IPS-15b (cell line): ENCODE data around the gene PLEKHA4.
"Not testable (repeated sequence)": the region's sequence is repeated elsewhere in the genome, so short reads cannot be mapped to it uniquely, and the experiment has no call there.

Source experiments
- H3K27me3 ChIP-seq: one replicate; pipeline ENCODE4 v1.6.1; 2013; ENCODE audit warnings: low read length; ENCODE audit not compliant: control insufficient read depth, insufficient read depth
- H3K36me3 ChIP-seq: one replicate; pipeline ENCODE4 v1.6.1; 2013; ENCODE audit warnings: low read length; ENCODE audit not compliant: control insufficient read depth, insufficient read depth
- H3K4me1 ChIP-seq: one replicate; pipeline ENCODE4 v1.6.1; 2013; ENCODE audit warnings: mild to moderate bottlenecking, low read length; ENCODE audit not compliant: control insufficient read depth, insufficient read depth
- H3K4me3 ChIP-seq: one replicate; pipeline ENCODE4 v1.5.1; 2013; ENCODE audit warnings: low read depth, low read length
- H3K9ac ChIP-seq: one replicate; pipeline ENCODE4 v1.6.1; 2013; ENCODE audit warnings: low read depth, mild to moderate bottlenecking, low read length
- H3K9me3 ChIP-seq: one replicate; pipeline ENCODE4 v1.6.1; 2013; ENCODE audit warnings: mild to moderate bottlenecking, low read length; ENCODE audit not compliant: control insufficient read depth, insufficient read depth

Gene PLEKHA4

DNA sequence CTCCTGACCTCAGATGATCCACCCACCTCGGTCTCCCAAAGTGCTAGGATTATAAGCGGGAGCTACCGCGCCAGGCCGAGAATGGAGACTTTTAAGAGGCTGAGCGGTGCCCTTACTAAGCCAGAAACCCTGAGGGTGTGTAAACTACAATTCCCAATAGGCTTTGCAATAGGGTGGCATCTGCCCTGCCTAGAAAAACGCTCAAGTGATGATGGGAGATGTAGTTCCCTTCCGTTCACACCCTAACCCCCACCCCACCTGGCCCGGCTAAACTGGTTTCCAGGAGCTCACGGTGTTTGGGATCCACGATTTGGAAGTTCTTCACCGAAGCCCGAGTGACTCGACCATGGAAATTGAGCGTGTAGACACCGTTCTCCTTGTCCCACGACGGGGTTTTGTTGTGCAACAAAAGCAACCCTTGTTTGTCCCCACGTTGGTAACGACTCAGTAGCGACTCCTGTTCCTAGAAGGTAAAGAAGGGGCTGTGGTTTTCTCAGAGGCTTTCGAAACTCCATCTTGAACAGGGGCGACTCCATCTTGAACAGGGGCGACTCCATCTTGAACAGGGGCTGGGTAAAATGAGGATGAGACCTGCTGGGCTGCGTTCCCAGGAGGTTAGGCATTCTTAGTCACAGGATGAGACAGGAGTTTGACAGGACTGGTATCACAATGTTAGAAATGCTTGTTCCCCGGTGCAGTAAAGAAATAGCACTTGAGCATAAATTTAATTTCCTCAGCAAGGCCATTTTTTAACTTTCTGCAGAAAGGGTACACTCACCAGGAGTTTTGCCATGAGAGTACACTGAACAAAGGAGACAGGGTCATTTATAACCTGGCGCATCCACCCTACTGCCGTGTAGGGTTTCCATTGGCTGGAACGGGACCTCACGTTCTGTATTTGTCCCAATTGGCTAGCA is 13.6 kb upstream of the PLEKHA4 start:
- no peaks in the 10 kb centered on the region for H3K36me3 ChIP-seq
- no peak overlapping the region for H3K4me3 ChIP-seq
- H3K9me3 ChIP-seq = no peaks in the 10 kb centered on the region
- no peaks in the 10 kb centered on the region for H3K27me3 ChIP-seq
- H3K4me1 ChIP-seq = peaks cover 5% of the 10 kb centered on the region
- no peak overlapping the region for H3K9ac ChIP-seq

DNA sequence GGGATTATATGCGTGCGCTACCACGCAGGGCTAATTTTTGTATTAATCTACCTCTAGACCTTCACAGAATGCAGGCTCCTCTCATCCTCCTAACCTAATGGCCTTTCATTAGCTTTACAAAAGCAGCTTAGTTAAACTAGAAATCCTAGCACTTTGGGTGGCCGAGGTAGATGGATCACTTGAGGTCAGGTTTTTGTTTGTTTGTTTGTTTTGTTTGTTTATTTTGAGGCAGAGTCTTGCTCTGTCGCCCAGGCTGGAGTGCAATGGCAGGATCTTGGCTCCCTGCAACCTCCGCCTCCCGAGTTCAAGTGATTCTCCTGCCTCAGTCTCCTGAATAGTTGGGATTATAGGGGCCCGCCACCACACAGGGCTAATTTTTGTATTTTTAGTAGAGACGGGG is 11.3 kb upstream of the PLEKHA4 start:
- H3K36me3 ChIP-seq = peaks cover 11% of the 10 kb centered on the region
- H3K4me3 ChIP-seq, H3K27me3 ChIP-seq, H3K9ac ChIP-seq, H3K9me3 ChIP-seq, H3K4me1 ChIP-seq: not testable (repeated sequence)

DNA sequence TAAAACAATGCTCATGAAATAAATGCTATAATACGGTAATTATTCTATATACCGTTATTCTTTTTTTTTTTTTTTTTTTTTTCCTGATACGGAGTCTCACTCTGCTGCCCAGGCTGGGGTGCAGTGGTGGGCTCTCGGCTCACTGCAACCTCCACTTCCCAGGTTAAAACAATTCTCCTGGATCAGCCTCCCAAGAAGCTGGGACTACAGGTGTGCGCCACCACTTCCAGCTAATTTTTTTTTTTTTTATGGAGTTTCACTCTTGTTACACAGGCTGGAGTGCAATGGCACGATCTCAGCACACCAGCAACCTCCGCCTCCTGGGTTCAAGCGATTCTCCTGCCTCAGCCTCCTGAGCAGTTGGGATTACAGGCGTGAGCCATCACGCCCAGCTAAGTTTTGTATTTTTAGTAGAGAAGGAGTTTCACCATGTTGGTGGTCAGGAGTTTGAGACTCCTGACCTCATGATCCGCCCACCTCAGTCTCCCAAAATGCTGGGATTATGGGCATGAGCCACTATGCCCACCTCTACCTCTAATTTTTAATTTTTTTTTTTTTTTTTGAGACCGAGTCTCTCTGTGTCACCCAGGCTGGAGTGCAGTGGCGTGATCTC is 10.7 kb upstream of the PLEKHA4 start:
- Histone ChIP-seq H3K36me3 (peaks cover 17% of the 10 kb centered on the region), H3K27me3 (no peaks in the 10 kb centered on the region), H3K4me1 (peaks cover 3% of the 10 kb centered on the region), H3K9me3 (no peaks in the 10 kb centered on the region), H3K4me3 (no peak overlapping the region), H3K9ac (no peak overlapping the region)

DNA sequence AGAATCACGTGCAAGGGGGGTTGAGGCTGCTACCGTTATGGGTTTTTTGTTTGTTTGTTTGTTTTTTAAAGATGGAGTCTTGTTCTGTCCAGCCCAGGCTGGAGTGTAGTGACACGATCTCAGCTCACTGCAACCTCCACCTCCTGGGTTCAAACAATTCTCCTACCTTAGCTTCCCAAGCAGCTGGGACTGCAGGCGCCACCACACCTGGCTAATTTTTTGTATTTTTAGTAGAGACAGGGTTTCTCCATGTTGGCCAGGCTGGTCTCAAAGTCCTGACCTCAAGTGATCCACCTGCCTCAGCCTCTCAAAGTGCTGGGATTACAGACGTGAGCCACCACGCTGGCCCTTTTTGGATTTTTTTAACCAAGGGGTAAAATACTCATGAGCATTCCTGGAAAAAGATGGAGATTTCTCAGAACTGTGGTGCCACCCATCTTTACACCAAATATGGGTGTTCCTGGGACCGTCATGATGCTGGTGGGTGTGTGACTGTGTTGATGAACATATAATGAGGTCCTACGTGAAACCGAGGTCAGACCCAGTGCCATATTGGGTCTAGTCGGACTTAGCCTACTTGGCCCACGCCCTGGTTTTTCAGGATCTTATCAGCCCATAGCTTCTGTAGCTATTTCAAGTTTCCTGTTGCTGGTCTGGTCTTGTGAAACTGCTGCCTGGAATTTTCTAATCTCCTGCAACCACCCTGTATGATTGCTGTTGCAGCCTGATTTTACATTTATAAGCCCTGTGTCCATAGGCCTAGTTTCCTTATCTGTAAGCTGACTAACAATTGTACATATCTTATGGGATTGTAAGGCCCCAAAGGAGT is 10.0 kb upstream of the PLEKHA4 start:
- Histone ChIP-seq H3K4me3 (no peak overlapping the region), H3K4me1 (peaks cover 3% of the 10 kb centered on the region), H3K9me3 (no peaks in the 10 kb centered on the region), H3K9ac (no peak overlapping the region), H3K36me3 (peaks cover 24% of the 10 kb centered on the region), H3K27me3 (no peaks in the 10 kb centered on the region)

DNA sequence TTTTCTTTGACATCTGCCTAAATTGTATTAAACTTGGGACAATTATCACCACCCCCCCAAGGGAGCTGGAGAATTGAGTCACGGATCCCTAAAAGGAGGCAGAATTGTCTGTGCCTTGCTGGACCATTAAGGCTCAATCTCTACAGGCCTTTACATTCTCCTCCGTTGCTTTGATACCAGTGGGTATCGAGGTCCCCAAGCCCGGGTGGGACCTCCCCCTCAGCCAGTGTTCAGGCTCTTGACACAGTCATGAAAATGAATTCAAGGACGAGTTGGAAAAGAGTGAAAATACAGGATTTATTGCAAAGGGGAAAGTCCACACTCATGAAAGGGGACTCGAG is 9.4 kb upstream of the PLEKHA4 start:
- Histone ChIP-seq H3K36me3 (peaks cover 24% of the 10 kb centered on the region), H3K4me1 (peaks cover 5% of the 10 kb centered on the region), H3K27me3 (no peaks in the 10 kb centered on the region)

DNA sequence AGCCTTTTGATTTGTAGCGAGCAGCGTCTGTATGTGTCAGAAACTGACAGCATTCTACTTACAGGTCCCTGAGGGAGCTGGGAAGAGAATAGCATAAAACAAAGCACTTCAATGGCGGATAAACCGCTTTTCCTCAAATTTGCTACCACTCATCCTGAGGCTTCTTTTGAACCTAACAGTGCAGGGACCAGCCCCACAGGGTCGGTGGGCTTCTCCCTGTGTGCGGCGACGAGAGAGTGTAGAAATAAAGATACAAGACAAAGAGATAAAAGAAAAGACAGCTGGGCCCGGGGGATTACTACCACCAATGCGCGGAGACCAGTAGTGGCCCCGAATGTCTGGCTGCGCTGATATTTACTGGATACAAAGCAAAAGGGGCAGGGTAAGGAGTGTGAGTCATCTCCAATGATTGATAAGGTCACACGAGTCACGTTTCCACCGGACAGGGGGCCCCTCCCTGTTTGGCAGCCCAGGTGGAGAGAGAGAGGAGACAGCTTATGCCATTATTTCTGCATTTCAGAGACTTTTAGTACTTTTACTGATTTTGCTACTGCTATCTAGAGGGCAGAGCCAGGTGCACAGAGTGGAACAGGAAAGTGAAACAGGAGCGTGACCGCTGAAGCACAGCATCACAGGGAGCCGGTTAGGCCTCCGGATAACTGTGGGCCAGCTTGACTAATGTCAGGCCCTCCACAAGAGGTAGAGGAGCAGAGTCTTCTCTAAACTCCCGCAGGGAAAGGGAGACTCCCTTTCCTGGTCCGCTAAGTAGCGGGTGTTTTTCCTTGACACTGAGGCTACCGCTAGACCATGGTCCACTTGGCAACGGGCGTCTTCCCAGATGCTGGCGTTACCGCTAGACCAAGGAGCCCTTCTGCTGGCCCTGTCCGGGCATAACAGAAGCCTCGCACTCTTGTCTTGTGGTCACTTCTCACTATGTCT is 7.9 kb upstream of the PLEKHA4 start:
- not testable (repeated sequence) for H3K9ac ChIP-seq, H3K4me1 ChIP-seq, H3K27me3 ChIP-seq, H3K4me3 ChIP-seq, H3K9me3 ChIP-seq
- H3K36me3 ChIP-seq = peaks cover 24% of the 10 kb centered on the region

More for the DNA sequence above, 9.4 kb upstream of the PLEKHA4 start:
- Histone ChIP-seq H3K4me3 (no peak overlapping the region), H3K9ac (no peak overlapping the region), H3K9me3 (no peaks in the 10 kb centered on the region)

DNA sequence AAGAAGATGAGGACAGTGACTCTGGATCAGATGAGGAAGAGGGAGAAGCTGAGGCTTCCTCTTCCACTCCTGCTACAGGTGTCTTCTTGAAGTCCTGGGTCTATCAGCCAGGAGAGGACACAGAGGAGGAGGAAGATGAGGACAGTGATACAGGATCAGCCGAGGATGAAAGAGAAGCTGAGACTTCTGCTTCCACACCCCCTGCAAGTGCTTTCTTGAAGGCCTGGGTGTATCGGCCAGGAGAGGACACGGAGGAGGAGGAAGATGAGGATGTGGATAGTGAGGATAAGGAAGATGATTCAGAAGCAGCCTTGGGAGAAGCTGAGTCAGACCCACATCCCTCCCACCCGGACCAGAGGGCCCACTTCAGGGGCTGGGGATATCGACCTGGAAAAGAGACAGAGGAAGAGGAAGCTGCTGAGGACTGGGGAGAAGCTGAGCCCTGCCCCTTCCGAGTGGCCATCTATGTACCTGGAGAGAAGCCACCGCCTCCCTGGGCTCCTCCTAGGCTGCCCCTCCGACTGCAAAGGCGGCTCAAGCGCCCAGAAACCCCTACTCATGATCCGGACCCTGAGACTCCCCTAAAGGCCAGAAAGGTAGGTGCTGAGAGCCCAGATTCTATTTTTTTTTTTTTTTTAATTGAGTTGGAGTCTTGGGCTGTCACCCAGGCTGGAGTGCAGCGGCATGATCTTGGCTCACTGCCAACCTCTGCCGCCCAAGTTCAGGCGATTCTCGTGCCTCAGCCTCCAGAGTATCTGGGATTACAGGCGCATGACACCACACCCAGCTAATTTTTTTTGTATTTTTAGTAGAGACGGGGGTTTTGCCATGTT is 6.1 kb upstream of the PLEKHA4 start:
- peaks cover 2% of the 10 kb centered on the region for H3K4me1 ChIP-seq
- H3K36me3 ChIP-seq = peaks cover 24% of the 10 kb centered on the region
- peak overlapping the region; percentile 27 for H3K4me3 ChIP-seq
- no peaks in the 10 kb centered on the region for H3K9me3 ChIP-seq
- peak overlapping the region; percentile 47 for H3K9ac ChIP-seq
- H3K27me3 ChIP-seq = no peaks in the 10 kb centered on the region

DNA sequence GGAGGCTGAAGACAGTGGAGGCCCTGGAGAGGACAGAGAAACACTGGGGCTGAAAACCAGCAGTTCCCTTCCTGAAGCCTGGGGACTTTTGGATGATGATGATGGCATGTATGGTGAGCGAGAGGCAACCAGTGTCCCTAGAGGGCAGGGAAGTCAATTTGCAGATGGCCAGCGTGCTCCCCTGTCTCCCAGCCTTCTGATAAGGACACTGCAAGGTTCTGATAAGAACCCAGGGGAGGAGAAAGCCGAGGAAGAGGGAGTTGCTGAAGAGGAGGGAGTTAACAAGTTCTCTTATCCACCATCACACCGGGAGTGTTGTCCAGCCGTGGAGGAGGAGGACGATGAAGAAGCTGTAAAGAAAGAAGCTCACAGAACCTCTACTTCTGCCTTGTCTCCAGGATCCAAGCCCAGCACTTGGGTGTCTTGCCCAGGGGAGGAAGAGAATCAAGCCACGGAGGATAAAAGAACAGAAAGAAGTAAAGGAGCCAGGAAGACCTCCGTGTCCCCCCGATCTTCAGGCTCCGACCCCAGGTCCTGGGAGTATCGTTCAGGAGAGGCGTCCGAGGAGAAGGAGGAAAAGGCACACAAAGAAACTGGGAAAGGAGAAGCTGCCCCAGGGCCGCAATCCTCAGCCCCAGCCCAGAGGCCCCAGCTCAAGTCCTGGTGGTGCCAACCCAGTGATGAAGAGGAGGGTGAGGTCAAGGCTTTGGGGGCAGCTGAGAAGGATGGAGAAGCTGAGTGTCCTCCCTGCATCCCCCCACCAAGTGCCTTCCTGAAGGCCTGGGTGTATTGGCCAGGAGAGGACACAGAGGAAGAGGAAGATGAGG is 5.3 kb upstream of the PLEKHA4 start:
- peak overlapping the region; percentile 99 for H3K4me3 ChIP-seq
- peaks cover 24% of the 10 kb centered on the region for H3K36me3 ChIP-seq
- H3K4me1 ChIP-seq = peaks cover 2% of the 10 kb centered on the region
- H3K9me3 ChIP-seq = no peaks in the 10 kb centered on the region
- no peaks in the 10 kb centered on the region for H3K27me3 ChIP-seq
- H3K9ac ChIP-seq = no peak overlapping the region

DNA sequence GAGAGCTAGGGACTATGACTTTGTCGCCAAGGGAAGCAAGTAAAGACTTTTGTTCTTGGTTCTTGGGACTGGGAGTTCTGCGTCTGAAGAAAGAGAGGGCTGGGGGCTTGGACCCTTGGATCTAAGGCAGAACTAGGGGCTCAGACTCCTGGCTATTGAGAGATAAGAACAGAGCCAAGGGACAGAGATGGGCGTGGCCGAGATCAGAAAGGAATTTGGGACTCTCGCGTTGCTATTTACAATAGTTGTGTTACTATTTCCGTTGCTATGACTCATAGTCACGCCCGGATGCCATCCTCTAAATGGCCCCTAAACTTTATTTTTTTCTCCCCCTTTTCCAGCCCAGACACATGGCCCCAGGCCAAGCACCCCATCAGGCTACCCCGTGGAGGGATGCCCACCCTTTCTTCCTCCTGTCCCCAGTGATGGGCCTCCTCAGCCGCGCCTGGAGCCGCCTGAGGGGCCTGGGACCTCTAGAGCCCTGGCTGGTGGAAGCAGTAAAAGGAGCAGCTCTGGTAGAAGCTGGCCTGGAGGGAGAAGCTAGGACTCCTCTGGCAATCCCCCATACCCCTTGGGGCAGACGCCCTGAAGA is 4.6 kb upstream of the PLEKHA4 start:
- Histone ChIP-seq H3K4me1 (peaks cover 7% of the 10 kb centered on the region), H3K36me3 (peaks cover 24% of the 10 kb centered on the region), H3K9me3 (no peaks in the 10 kb centered on the region), H3K27me3 (no peaks in the 10 kb centered on the region), H3K4me3 (peak overlapping the region; percentile 99), H3K9ac (peak overlapping the region; percentile 95)
